Measurements from ENCODE around the gene TMPRSS11B.

- TF ChIP-seq CTCF (IDR thresholded peaks at IDR 0.05) (no peak), EZH2 (IDR thresholded peaks at IDR 0.05; ENCODE audit: borderline replicate concordance, insufficient read depth, low read depth, low read length, poor library complexity, severe bottlenecking) (no peak)
Observed at GRCh38 chr4:68176904-68177303, 68.6 kb downstream of the TMPRSS11B start.
